ENCODE measurements around the gene ST6GALNAC3.

ST6GALNAC3 gene

DNA sequence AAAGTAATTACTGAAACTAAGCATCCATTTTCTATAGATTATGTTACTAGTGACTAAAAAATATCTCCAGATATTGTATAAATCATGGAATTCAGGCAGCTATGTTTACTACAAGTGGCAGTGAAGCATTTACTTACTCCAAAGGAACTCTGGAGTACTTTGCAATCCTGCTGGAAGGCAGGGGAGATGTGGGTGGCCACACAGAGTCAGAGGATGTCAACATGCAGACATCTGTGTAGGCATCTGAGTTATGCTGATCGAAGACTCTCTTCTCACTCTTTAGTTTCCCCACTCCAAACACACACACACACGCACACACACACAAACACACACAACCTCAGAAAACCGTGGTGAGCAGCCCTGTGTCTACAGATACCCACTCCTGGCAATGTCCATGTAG, 112.9 kb downstream of the ST6GALNAC3 start:
- DNase-seq (ENCODE audit: low read depth in 2 of 2, low spot score in 1 of 2) = no peak

DNA sequence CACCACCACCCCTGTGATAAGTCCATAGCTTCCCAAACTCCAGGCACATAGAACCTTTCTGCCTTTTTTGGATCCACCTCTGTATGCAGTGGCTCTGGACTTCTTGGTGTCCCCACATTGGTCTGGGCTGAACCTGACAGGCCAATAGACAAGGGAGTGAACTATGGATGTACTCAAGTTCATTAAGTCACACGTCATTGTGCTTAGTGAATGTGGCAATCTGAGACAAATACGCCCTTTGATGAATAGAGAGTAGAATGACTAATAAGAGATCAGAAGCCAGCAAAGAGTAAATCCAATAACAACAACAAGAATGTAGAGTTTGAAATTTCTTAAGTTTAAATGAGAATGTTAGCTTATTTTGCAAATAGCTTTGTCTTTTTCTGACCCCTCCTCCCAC, 114.8 kb downstream of the ST6GALNAC3 start:
- DNase-seq (ENCODE audit: low read depth in 2 of 2, low spot score in 1 of 2) = no peak

DNA sequence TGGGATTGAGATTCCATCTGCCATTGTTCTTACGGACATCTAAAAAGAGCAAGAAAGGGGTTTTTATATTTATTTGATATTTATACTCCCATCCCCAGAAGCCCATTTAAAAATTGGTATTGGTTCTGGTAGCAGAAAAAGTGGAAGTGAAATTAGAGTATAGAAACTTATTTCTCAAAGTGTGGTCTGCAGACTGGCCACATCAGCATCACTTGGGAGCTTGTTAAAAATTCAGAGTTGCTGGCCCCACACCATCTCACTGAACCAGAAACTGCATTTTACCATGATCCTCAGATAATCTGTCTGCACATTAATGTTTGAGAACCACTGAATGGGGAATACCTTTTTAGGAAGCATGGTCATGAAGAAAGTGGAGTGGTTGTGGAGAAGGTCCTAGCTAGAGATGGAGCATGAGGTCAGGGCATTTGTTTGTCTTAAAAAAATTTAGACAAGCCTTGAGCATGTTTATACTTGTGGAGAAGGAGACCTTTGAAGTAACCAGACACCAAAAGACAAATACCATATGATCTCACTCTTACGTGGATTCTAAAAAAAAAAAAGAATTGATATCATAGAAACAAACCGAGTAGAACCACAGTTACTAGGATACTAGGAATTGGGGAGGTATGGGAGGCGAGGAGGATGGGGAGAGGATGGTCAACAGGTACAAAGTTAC, 116.3 kb downstream of the ST6GALNAC3 start:
- DNase-seq (ENCODE audit: low read depth in 2 of 2, low spot score in 1 of 2) = no peak

DNA sequence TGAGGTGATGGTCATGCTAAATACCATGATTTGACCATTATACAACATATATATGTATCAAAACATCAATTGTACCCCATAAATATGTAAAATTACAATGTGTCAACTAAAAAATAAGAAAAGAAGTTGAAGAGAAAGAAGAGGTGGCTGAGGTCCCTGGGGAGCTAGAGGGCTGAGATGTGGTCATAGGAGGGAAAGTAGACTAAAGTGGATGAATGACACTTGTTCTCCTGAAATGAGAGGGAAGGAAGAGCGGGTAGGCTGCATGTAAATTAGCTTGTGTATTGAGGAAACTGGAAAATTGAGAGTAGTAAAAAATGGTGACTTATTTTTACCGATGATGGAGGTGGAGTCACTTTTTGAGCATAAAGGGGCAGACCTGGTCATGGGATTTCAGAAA, 117.0 kb downstream of the ST6GALNAC3 start:
- DNase-seq (ENCODE audit: low read depth in 2 of 2, low spot score in 1 of 2) = no peak

DNA sequence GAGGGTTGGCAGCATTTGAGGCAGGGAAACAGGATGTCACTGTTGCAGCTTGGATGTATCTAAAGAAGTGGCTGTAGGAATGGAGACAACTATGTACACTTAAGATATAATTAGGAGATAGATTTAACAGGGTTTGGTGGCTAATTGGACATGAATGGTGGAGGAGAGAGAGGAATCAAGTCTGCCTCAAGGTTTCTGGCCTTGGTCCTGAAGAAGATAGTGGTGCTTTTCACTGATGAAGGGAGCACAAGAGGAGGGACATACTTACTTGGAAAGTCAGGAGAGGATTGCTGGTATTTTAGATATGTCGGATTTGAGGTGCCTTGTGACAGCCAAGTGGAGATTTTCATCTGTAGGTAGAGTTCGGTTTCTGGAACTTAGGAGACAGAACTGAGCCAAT, 123.9 kb downstream of the ST6GALNAC3 start:
- no peak for DNase-seq (ENCODE audit: low read depth in 2 of 2, low spot score in 1 of 2)

DNA sequence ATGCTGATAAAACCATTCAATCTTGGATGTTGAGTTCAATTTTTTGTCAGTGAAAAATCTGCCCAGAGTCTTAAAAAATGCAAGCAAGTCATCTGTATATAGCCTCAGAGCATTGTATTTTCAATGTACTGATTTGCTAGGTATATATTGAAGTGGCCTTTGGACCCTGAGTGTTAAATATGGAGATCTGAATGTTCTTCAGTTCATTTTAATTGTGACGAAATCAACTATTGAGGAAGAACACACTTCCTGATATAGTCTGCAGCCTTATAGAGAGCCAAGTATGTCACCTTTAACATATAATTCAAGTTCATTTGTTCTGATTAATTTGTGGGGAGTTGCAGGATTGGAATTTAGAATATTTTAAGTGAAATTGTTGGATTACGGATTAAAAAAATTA, 128.1 kb downstream of the ST6GALNAC3 start:
- no peak for DNase-seq (ENCODE audit: low read depth in 2 of 2, low spot score in 1 of 2)

DNA sequence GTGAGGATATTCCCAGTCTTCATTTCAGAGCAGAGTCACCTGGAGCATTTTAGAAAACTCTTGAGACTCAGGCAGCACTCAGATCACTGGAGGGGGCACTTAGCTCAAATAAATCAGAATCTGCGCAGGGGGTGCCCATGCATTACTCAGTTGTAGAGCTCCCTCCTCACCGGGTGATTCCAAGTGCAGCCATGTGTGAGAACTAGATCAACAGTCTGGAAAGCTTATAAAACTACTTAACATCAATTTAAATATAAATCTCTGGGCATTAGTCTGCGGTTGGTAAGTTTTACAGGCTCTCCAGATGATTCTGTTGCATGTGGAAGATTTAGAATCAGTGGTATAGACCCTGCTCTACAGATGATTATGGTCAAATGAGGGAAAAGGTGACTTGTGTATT, 128.6 kb downstream of the ST6GALNAC3 start:
- no peak for DNase-seq (ENCODE audit: low read depth in 2 of 2, low spot score in 1 of 2)

DNA sequence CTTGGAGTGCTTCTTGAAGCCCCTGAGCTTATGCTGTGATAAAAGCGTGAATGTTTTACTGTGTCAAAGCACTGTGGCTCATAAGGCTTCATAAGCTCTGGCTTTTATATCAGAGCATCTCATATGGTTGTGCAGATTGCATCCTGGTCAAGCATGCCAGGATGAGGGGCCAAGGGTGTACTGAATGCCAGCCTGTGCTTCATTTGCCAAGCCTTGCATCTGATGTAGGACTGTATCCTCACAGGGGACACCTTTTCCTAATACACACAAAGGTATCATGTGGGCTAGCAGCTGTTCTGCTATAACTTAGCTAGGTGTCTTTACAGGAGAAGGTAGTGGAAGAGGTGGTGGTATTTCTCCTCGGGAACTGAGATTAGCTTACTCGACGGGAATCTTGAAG, 134.7 kb downstream of the ST6GALNAC3 start:
- DNase-seq (ENCODE audit: low read depth in 2 of 2, low spot score in 1 of 2) = no peak

DNA sequence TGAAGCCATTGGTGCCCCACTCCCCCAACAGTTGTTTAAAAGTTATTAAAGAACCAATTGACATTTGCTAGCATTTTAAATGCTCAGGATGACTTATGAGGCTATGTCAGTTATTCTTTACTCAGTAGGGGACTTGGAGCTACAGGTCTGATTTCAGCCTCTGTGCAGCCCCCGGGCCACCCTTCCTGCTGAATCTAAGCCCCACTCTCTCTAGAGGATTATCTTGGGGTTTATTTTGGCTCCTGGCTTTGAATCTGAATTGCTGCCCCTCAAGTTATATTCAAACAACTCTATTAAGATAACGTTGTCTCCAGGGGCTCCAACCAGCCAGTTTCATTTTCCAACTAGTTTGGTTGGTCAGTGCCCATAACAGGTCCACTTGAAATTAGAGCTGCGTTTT, 135.1 kb downstream of the ST6GALNAC3 start:
- no peak for DNase-seq (ENCODE audit: low read depth in 2 of 2, low spot score in 1 of 2)

DNA sequence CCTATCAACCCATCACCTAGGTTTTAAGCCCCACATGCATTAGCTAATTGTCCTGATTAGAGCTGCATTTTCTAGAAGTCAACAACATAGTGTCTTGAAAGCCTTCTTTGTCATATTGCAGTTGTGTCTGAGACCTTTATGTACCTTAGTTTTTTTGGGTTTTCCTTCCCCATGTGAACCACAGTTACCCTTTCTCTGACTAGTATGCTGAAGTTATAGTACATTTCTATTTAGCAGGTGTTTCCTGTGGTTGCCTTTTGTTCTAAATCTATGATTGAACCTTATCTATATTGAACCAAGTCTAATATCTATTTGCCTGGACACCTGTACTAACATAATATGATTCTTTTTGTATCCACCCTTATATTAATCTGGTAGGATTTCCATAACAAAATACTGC, 135.6 kb downstream of the ST6GALNAC3 start:
- no peak for DNase-seq (ENCODE audit: low read depth in 2 of 2, low spot score in 1 of 2)

DNA sequence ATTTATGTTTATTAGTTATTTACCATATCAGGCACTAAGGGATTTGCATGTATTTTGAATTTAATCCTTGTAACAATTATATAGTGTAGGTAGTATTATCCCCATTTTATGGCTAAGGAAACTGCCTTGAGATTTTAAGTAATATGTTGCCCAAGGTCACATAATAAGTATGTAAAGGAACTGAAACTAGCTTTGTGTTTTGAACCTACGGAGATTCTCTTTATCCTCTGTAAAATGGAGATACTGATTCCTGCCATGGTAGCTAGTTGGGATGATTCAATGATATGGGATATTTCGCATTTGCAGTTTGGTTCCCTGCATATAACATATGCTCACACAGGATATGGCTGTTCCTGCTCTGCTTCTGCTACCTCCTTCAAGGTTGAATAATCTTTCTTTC, 144.3 kb downstream of the ST6GALNAC3 start:
- no peak for DNase-seq (ENCODE audit: low read depth in 2 of 2, low spot score in 1 of 2)

DNA sequence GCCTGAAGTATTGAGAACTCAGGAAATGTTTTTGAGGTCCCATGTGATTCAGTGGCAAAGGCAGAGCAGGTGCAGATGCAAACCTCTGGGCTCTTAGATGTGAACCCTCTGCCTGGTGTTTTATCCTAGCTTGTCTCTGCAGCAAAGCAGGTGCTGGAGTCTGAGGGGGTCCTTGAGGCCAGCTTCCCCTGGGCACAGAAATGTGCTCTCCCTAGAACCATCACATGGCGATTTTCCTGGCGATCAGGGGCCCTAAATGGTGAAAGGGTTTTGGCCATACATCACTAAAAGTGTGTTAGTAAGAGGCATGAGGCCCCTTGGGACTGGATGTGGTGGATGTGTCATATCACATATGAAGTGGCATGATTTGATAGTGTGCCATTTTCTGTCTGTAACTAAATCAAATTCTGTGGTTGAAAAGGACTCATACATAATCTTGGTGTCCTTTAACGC, 144.8 kb downstream of the ST6GALNAC3 start:
- DNase-seq (ENCODE audit: low read depth in 2 of 2, low spot score in 1 of 2) = no peak

DNA sequence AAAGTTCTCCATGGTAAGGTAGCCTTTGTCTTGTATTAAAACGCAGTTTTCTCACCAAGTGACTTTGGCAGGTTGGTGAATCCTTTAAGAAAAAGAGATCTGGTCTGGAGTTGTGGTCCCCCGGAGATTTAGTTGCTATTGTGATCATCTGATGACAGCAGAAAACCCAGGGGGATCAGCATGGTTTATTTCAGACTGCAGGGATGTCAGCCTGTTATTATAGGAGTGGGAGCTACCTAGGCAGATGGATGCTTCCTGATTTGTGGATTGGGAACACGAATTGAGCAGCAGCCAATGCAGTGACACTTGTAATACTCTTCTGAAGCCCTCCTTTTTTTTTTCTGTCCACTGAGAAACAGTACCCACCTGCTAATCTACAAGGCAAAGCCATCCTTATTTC, 150.2 kb downstream of the ST6GALNAC3 start:
- DNase-seq (ENCODE audit: low read depth in 2 of 2, low spot score in 1 of 2) = no peak

DNA sequence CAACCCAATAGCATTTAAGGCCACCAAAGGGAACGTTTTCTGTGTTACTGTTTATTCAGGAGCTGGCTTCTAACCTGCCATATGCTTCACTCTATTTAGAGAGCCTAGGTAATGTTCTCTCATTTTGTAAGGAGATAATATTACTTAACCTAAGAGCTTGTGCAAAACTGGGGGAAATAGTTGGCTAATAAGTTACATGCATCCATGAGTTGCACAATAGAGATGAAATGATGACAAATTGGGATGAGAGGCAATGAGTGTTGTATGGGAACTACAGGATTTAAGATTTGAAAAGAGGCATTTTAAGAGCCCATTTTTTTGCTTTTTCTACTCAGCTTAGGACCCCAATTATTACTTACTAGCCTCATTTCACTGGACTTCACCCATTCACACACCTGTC, 151.0 kb downstream of the ST6GALNAC3 start:
- DNase-seq (ENCODE audit: low read depth in 2 of 2, low spot score in 1 of 2) = no peak

DNA sequence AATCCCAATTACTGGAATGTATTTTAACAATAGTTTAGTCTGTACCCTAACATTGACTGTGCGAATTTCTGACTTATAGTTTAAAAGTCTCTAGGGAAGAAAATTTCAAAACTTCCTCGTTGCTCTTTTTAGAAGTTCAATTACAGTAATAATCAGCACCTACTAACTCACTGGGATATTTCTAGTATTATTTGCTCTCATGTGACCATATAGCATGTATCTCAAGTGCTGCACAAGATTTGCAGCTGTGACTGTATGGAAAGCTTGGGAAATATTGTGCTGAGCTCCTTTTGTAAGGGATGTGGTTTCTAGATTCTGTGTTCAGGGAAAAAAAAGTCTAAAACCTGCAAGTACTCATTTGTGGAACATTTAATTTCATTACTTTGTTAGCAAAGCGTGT, 153.1 kb downstream of the ST6GALNAC3 start:
- DNase-seq (ENCODE audit: low read depth in 2 of 2, low spot score in 1 of 2) = no peak

DNA sequence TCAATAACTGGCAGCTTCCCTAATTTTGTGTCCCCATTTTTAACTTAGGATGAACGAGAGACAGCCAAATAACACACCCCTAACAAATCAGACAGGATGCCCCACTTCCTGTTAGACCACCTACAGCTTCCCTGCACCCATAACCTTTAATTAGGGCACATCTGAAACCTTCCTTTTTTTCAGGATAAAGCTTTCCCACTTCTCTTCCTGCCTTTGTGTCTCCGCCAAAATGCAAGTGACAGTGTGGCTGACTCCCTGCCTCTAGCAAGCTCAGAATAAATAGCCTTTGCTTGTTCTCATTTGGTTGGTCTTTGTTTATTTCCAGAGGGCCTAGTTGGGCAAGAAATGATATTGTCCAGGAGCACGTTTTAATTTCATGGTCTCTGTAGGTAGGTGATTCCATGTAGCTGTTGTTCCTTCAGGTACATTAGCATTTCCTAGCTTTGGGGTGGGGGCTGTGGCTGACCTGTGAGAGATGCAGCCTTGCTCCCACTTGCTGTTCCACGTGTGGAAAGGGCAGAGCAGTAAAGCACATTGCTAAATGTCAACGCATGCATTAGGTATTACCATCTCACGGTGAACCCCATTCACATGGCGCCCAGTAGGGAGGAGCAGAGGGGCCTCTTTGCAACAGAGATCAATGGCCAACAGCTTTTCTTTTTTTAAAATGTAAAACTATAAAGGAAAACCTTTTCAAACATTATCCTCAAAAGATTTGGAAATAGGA, 154.9 kb downstream of the ST6GALNAC3 start:
- no peak for DNase-seq (ENCODE audit: low read depth in 2 of 2, low spot score in 1 of 2)

DNA sequence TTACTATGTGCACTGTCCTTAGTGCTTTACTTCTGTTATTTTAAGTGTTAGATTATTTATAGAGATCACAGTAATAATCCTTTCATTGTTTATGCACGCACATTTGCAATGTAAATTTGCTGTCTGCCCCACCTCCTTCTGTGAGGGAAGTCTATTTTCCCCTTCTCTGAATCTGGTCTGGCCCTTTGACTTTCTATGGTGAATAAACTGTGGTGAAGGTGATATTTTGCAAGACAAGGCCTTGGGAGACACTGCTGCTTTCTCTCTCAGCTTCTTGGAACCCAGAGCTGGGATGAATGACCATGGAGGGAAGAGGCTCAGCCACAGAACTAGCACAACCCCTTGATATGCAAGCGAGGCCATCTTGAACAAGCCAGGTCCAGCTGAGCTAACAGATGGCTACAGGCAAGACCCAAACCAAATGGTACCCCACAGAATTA, 156.3 kb downstream of the ST6GALNAC3 start:
- DNase-seq (ENCODE audit: low read depth in 2 of 2, low spot score in 1 of 2) = no peak

DNA sequence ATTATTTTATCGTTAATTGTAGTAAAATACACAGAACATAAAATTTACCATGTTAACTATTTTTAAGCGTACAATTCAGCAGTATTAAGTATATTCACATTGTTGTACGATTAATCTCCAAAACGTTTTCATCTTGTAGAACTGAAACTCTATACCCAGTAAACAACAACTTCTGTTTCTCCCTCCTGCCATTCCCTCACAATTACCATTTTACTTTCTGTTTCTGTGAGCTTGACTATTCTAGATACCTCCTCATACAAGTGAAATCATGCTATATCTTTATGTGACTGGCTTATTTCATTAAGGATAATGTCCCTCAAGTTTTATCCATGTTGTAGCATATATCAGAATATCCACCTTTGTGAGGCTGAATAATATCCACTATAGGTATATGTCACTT, 156.8 kb downstream of the ST6GALNAC3 start:
- no peak for DNase-seq (ENCODE audit: low read depth in 2 of 2, low spot score in 1 of 2)

DNA sequence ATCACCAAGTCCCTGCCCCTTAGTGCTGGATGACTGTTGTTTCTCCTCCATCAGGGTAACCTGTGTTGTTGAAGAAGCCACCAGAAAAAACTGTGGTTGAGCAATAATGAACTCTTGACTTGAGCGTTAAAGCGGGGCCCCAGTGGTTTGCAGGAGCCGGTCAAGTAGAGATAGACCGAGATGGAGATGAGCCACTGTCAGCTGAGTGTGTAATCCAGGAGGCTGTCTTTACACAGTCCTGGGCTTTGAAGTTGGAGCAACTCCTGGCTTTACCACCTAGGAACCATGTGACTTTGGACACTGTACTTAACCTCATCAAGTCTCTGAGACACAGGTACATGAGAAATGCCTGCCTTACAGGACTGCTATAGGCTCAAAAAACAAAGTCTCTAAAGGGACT, 158.1 kb downstream of the ST6GALNAC3 start:
- DNase-seq (ENCODE audit: low read depth in 2 of 2, low spot score in 1 of 2) = no peak

DNA sequence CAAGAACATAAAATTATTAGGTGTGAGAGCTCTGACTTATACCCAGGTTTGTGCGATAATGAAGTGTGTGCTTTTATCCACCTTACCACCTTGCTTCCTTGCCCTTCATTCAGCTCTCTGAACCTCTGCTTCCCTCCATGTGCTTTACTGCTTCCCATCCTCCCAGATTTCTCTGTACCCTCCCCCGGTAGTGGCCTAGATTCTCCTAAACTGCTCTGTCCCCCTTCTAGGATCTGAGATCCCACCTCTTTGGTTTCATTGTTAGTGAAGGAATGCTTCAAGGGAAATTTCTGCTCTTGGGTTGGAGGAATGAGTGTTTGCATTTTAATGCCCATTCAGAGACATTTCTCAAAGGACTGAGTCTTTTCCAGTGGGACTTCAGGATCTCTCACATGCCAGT, 159.5 kb downstream of the ST6GALNAC3 start:
- no peak for DNase-seq (ENCODE audit: low read depth in 2 of 2, low spot score in 1 of 2)

DNA sequence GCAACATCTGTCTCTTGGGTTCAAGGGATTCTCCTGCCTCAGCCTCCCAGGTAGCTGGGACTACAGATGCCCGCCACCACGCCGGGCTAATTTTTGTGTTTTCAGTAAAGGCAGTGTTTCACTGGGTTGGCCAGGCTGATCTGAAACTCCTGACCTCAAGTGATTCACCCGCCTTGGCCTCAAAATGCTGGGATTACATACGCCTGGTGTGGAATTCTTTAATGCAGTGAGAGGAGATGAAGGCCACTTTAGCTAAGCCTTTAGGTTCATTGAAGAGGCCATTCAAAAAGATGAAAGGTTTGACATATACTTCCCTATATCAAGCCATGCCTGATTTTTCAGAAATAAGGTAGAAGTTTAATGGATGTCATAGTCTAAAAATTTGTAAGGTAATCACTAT, 162.7 kb downstream of the ST6GALNAC3 start:
- no peak for DNase-seq (ENCODE audit: low read depth in 2 of 2, low spot score in 1 of 2)

DNA sequence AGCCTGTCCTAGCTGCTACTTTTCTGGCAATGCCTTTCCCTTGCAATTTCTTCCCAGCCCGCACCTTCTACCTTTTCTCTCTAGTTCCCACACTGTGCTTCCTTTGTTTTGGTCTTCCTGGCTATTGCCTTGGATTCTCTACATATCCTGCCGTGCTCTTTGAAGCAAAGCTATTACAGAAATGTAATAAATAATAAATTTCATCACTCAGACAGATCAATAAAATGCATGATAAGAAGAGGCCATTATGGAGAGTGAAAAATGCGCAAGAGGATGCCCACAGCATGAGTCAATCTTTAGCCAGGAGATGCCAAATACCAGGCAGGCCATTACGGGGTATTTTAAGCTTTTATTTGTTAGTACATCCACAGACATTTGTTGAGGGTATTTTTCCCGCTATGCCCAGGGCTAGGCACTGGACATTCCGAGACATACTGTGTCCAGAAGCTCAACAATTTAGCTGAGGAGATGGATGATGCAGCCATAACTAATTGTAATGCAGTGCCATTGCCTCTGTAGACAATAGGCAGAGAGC, 163.6 kb downstream of the ST6GALNAC3 start:
- DNase-seq (ENCODE audit: low read depth in 2 of 2, low spot score in 1 of 2) = no peak

DNA sequence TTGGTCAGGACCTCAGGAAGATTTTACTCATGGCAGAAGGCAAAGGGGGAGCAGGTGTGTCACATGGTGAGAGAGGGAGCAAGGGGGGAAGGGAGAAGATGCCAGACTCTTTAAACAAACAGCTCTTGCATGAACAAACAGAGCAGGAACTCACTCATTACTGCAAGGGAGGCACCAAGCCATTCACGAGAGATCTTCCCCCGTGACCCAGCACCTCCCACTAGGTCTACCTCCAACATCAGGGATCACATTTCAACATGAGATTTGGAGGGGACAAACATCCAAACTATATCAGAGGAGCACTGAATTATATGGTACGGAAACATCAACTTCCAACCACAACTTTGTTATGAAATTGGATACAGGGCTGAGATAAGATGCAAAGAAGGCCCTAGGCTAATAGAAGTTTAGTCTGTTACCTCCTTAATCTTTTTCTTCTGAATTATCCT, 164.9 kb downstream of the ST6GALNAC3 start:
- no peak for DNase-seq (ENCODE audit: low read depth in 2 of 2, low spot score in 1 of 2)
